NCI-H2171 treated with DMSO at 0.1 percent for 48 hours (cell line): ENCODE data around the gene MBTPS1.

ENCODE experiments used
- DNase-seq: peaks from one replicate; lab custom pipeline; 2025; lab: John Stamatoyannopoulos, UW

Gene MBTPS1

DNA sequence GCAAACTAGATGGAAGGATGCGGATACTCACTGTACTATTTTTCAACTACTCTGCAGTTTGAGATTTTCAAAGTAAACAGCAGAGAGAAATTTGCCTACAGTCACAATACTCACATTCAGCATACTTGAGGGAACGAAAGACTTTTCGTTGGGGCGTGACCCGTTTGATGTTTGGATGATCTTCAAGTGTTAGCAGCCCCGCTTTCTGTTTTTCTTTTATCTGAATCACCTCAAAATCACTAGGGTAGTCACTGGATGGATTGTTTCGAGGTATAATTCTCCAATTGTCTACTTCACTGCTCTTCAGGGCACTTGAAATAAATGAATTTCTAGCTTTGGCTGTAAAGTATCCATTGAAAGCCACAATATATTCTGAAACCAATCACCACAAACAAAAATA is 17.8 kb downstream of the MBTPS1 start:
- DNase-seq: no peak

DNA sequence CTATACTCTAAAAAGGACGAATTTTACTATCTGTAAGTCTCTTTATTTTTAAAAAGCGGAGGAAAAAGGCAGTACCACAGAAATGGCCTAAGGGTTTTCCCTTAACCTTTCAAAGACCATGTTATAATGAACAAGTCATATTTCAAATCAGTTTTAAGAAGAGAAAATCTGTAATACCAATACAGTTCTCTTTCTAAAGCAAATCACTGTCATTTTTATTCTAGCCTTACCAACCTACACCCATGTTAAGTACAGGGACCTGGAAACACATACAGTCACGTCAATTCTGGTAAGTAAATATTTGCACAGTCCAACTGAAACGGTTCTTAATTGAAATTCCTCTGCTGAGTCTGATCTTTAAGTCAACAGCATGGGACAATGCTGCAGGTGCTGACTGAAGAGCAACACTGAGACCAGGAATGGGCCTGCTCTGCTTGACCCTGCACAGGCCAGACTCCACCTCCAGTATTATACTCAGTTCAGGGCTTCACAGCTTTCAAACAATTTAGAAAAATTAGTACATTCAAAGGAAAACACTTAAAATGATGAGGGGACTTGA is 20.2 kb downstream of the MBTPS1 start:
- DNase-seq: no peak

DNA sequence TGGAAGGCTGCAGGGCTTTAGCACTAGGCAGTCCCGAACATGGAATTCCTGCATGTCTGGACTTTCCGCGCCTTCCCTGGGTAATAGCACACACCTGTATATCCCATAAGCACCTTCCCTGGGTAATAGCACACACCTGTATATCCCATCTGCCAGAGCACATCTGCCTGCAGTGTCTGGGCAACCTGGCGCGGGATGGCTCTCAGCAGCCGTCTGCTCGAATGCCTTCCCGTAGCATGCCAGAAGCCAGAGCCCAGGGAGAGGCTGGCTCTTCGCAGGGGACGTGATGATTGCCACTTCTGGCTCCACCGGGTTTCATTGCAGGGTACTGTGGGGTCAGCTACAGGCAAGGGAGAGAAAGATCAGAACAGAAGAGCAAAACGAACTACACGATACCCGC is 21.3 kb downstream of the MBTPS1 start:
- peak; percentile 96 for DNase-seq

DNA sequence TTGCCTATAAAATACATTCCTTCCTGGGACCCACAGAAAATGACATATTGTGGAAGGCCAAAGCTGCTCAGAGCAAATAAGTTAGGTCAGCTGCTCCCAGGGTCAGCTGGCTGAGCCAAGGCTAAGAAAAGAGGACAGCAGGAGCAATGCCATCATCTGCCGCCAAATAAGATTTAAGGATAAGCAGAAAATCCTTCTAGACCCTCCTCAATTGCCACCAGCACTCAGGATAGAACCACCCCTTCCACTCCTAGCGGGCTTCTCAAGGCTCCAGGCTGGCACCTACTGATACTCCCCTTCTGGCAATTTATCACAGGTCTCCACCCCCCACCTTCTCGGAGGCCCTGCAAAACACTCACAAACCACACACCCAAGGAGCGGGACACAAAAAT is 22.9 kb downstream of the MBTPS1 start:
- DNase-seq: no peak

- no peak for DNase-seq
Observed at GRCh38 chr16:84093120-84093878, 23.4 kb downstream of the MBTPS1 start.

- DNase-seq: peak; percentile 98
Observed at GRCh38 chr16:84091460-84091859, 25.3 kb downstream of the MBTPS1 start.

GRCh38 chr16:84090211-84090610 is 26.5 kb downstream of the MBTPS1 start:
- DNase-seq: peak; percentile 9

GRCh38 chr16:84088695-84089395 is 27.9 kb downstream of the MBTPS1 start:
- peak; percentile 92 for DNase-seq

GRCh38 chr16:84087466-84088151 is 29.1 kb downstream of the MBTPS1 start:
- peak; percentile 79 for DNase-seq

- DNase-seq: peak; percentile 73
Observed at GRCh38 chr16:84087001-84087400, 29.7 kb downstream of the MBTPS1 start.

DNA sequence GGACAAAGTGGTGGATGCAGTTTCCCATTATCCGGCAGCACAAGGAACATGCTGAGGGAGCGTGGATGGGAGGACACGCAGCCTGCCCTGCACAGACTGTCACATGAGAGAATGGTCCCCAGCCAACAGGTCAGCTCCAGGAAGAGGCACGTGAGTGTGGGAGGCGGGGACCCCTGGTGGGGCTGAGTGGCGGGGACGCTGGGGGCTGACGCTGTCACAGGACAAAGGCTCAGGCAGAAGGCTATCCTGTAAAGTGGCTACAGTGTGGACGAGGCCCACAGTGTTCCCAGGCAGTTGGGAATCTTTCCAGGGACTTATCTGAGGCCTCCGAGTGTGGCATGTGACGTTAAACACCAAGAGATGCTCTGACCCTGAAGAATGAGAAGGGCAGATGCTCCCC is 30.4 kb downstream of the MBTPS1 start:
- DNase-seq: no peak

DNA sequence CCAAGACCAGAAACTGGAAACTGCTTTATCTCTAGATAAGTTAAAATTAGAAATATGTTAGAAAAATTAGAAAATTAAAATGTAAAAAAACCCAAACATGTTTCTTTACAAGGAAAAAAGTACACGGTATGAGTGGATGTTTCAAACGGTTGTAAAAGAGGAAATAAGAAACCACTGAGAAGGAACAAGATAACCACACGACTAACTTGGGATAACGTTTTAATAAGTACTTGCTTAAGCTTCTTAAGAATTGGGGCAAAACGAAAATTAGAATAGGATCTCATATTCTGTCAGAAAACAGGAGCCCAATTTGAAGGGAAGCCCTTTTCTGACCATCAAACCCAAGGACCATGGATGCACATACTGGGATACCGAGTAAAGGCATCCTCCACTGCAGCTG is 31.0 kb downstream of the MBTPS1 start:
- DNase-seq: no peak

DNA sequence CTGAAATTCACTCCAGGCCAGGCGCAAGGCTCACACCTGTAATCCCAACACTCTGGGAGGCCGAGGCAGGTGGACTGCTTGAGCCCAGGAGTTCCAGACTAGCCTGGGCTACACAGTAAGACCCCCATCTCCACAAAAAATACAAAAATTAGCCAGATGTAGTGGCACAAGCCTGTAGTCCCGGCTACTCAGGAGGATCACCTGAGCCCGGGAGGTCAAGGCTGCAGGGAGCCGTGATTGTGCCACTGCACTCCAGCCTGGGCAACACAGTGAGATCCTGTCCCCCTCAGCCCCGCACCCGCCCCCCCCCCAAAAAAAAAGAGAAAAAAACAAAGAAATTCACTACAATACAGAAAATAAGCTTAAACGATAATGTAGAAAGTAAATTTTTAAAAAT is 31.5 kb downstream of the MBTPS1 start:
- no peak for DNase-seq

DNA sequence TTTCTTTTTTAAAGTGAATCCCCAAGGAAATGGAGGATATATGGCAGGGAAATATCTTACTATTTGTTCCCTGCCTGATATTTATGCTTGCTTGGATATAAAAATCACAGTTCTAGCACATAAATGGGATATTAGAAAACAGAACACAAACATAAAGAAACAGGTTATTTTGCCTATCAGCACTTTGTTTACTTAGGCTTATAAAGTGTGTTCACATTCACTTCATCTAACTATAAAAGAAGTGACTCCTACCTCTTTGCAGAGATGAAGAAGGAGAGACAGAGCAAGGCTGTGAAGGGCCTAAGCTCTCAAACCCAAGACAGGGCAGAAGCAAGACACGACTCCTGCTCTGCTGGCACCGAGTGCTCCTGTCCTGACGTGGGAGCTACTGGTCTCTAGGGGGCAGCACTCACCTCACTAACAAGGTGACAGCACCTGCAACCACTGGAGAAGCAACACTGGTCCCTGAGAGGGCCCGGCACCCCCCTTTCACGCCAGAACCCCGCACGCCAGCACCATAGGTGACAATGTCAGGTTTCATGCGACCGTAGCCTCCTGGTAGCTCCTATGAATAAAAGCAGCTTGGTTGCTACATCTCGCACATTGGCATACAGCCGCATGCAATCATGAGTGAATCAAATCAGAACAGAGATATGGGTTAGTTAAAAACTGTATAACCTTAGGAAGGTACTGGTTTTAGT is 32.0 kb downstream of the MBTPS1 start:
- peak; percentile 74 for DNase-seq

- DNase-seq: no peak
Observed at GRCh38 chr16:84082835-84083569, 33.7 kb downstream of the MBTPS1 start.

DNA sequence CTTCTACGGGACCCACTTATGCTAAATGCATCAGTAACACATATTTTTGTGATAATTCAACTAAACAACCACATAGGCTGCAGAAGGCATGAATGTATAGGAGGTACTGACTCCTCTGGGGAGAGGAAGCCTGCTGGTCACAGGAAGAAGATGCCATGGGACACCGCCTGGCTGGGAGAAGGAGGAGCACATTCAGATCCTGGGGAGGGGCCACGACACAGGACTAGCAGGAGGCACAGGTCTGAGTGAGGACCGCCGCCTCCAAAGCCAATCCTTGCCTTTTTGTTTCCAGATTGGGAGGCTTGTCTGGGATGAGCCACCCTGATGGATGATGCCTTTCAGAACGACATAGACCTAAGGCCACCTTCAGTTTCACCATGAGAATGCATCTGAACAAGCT is 34.6 kb downstream of the MBTPS1 start:
- no peak for DNase-seq

GRCh38 chr16:84081446-84081989 is 35.2 kb downstream of the MBTPS1 start:
- no peak for DNase-seq

DNA sequence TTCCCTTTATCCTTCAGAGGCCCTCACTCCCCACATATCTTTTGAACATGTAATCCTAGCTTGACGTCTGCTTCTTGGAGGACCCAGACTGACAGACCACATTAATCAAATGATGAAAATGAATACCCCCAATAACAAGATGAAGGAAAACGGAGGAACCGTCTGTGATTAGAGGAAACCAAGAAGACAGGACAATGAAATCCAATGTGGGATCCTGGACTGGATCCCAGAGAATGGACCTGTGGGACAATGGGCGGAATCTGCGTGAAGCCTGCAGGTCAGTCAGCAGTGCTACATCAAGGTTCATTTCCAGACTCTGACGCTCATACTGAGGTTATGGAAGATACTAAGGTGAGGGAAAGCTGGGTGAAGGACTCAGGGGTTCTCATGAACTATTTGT is 35.9 kb downstream of the MBTPS1 start:
- DNase-seq: no peak

DNA sequence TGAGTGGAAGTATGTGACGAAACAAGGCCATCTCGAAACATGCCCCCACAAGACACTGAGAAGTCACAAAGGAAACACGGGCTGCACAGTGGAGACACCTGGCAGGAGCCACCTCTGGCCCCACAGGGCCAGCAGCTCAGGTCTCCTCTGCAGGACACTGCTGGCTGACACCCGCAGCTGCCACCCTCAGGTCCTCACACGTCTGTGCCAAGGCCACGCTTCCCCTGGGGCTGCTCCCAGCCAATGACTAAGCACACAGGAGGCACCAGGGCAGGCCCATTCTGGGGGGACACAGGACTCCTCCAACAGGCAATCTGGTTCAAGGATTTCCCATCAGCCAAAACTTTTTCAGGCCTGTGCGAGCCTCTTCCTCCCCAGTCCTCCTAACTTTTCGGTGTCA is 36.4 kb downstream of the MBTPS1 start:
- DNase-seq: no peak

GRCh38 chr16:84079664-84080063 is 37.1 kb downstream of the MBTPS1 start:
- DNase-seq: no peak

DNA sequence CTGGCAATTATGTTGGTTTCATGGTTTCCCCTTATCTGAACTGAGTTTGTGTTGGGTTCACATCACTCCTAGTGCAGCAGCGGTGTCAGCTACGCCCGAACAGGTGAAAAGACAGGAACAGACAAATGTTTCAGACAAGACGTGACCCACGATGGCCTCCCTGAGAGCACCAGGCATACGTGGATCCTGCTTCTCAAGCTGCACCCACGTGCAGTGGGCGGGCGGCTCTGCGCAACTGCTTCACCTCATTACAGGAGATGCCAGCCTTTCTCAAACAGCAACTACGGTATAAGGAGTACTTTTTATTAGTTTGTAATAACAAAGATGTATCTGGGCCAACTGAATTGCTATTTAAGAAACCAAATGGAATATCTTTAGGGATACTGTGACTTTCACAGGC is 41.4 kb downstream of the MBTPS1 start:
- no peak for DNase-seq
